Forelimb muscle (tissue), 1 donor: ENCODE results near the gene ORM1. TPM values are rescaled to one million over a fixed set of nuclear protein-coding genes. Genes with fewer than 3 reads are reported as not detected.
"Not testable (repeated sequence)": the region's sequence is repeated elsewhere in the genome, so short reads cannot be mapped to it uniquely, and the experiment has no call there.

Experiments used
- DNase-seq: peaks from one replicate; pipeline ENCODE4 v3.0.0-alpha.2; 2013; ENCODE audit warnings: low read depth
- polyA plus RNA-seq: library from polyadenylated mRNA; unstranded; fragments of 120-200 nt; gene quantifications from one replicate; pipeline ENCODE4 v1.2.1, GENCODE V29; 2013; ENCODE audit not compliant: insufficient read length

Gene ORM1
- polyA plus RNA-seq = 0.58 TPM

- DNase-seq = not testable (repeated sequence)
Observed at GRCh38 chr9:114322831-114323531, at the start of gene ORM1. Gene ORM1 (plus strand): TSS chr9:114323098. CDS start chr9:114323134, 36 bp downstream.

- no peak for DNase-seq
Observed at GRCh38 chr9:114273461-114273881, 49.4 kb upstream of the ORM1 start.

GRCh38 chr9:114274217-114274616 is 48.7 kb upstream of the ORM1 start:
- DNase-seq = no peak

- DNase-seq = no peak
Observed at GRCh38 chr9:114275246-114276004, 47.5 kb upstream of the ORM1 start.

DNA sequence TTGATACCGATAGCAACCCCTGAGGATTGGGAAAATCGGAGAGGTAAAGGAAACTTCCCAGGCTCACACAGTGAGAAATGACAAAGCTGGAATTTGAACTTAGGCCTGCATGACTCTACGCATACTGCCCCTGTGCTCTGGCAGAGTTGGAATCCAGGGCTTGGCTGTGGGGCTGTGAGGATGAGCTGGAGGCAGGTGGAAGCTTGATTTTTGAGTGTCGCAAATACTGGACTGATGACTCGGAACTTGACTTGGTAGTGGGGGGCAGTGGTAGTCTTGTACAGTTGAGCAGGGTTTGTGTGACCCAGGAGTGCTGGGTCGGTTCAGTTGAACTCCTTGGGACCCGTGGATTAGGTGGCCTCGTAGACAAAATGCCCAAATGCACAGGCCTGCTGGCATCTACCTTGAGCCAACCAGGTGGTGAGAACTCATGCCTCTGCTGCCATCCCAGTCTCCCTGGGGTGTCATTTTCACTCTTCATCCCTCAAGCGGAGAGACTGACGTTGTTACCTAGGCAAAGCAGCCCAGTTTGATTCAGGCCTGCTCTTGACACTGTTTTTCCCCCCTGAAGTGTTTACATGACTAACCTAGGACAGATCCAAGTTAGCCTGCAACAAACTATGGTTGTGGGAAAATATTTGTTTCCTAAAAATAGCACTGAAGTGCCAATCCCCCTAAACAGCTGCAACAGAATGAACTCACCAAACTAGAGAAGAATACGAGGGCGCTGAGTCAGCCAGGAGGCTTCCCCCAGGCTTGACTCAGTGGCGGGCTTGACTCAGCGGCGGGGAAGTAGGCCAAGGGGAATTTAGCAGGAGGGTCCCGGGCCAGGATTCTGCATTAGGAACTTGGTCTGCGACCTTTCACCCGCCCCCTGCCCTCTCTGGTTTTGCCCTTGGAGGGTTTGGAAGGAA is 45.7 kb upstream of the ORM1 start:
- no peak for DNase-seq

- no peak for DNase-seq
Observed at GRCh38 chr9:114278356-114278755, 44.5 kb upstream of the ORM1 start.

DNA sequence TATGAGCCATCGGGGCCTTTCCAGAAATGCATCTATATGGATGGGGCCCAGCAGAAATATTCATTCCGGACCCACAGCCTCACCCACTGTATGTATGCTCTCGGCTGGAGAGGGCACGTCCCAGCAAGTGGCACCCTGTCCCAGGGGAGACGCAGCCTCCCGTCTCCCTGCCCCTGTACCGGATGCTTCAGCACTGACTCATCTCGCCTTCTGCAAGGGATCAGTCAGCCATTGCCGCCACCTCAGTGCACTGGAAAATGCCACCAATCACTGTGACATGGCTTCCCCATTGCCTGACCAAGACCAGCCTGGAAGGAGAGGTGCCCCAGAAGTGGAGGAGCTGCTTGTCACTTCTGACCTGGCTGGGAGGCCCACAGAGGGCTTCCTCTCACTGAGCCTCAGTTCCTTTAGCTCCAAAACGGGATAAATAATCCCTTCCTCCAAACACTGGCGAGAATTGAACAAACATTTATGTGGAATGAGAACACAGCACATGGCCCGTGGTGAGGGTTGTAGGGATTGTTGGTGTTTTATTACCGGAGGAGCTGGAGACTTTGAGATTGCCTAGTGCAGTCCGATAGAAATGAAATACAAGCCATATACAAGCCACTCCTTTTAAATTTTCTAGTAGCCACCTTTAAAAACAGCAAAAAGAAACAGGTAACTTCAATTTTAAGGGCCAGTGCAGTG is 43.9 kb upstream of the ORM1 start:
- no peak for DNase-seq

- no peak for DNase-seq
Observed at GRCh38 chr9:114279693-114280092, 43.2 kb upstream of the ORM1 start.

- peak; percentile 62 for DNase-seq
Observed at GRCh38 chr9:114280636-114281472, 42.0 kb upstream of the ORM1 start.

GRCh38 chr9:114281473-114282103 is 41.3 kb upstream of the ORM1 start:
- peak; percentile 68 for DNase-seq

GRCh38 chr9:114282104-114282485 is 40.8 kb upstream of the ORM1 start:
- DNase-seq = no peak

DNA sequence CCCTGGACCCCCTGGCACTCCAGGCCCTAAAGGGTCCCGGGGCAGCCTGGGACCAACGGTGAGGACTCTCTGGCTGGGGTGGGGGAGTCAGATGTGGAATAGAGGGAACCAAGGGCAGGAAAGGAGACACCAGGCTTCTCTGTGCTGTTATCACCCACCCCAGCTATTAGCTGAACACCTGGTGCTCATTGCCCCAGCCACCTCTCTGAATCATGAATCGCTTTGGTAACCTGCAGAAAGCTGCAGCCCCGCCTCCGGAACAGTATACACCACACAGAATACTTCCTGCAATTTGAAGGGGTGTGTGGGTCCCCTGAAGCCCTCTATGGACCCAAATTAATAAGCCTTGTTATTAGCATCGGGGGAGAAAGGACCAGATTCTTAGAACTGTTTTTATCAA is 40.4 kb upstream of the ORM1 start:
- no peak for DNase-seq

DNA sequence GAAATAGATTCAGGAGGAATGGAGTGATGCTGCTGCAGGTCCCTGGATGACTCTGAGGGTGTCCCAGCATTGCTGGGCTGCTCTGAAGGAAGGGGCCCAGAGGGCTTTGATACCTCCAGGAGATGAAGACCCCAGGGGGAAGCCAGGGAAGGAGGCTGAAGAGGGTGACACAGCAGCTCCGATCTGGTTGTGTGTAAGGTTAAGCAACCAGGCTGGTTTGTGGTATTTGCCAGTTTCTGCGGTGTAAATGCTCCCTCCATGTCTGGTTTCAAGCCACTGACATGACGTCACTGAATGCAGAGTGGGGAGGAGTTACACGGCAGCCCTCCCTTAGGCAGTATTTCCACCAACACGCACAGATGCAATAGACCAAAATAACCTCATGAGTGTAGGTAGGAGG is 40.0 kb upstream of the ORM1 start:
- DNase-seq = no peak

- DNase-seq = no peak
Observed at GRCh38 chr9:114283551-114284111, 39.3 kb upstream of the ORM1 start.

DNA sequence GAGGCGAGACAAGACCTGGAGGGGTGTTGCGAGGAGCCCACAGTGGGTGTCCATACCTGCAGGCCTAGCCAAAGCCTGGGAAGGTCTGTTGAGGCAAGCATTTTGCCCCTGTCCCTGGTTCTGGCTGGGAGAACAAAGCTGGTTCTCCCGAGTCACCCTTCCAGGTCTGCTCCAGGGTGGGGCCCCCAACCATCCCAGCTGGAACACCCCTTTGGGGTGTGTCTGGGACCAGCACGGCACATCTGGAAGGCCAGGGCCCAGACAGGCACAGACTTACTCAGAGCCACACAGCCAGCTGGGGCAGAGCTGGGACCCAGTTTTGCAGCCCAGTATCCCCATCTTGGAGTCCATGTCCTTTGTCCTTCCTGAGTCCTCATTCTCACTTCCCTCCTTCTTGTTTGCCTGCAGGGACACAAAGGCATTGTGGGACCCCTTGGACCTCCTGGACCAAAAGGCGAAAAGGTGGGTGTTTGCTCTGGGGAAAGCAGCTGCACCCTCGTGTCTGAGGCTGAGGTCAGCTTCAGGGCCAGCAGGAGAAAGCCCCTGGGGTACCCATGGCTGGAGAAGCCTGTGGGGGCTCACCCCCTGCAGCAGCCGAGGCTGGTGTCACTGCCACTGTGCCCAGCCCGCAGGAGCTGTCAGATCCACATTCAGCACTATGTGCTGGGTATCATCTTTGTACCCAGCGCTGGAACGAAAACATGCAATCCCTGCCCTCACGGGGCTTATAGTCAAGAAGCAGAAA is 38.4 kb upstream of the ORM1 start:
- DNase-seq = no peak

DNA sequence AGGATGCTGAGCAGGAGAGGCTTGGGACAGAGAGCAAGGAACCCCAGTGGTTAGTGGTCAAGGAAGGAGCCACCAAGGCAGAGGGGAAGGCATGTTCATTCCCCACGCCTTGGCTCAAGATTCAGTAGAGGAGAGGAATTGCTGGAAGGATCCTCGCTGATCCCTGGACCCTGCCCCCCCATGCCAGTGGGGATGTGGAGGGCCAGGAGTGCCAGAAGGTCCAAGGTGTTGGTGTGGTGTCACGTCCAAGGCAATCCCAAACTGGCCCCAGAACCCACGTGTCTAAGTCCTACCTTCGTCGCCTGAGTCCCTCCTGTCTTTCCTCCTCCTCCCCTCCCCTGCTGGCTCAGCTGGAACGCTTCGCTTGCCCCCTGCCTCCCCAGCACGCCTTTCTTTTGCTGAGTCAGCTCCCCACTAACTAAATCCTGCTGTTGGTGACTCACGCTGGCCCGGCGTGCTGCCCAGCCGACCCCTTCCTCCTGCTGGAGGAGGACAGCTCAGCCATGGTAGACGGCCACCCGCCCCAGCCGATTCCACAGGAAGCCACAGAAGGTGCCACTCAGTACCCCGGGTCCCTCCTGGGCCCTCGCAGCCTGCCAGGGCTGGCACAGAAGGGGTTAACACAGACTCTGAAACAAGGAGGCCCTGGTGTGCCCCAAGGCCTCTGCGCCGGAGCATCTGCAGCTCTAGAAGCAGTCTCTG is 37.6 kb upstream of the ORM1 start:
- DNase-seq = no peak

DNA sequence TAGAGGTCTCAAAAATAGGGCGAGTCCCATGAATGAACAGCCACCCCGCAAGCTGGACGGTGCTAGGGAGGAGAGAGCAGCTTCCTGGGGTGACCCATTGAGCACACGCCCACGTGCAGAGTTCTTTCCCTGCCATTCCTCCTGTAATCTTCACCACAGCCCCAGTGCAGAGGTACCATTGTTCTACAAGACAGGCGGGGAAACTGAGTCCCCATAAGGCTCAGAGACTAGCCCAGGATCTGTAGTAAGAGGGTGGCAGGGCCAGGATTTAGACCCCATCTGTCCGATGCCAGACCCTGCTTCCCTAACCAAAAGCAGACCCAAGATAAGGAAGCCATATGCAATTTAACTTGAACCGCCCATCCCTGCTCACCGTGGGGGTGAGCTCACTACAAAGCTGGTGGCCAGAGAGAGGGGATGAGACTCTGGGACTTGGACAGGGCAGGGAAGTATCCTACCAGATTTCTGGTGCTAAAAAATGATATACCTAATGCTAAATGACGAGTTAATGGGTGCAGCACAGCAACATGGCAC is 36.7 kb upstream of the ORM1 start:
- no peak for DNase-seq
